Measurements from ENCODE around the gene RSPO4. TPM values are rescaled to one million over a fixed set of nuclear protein-coding genes. Genes with fewer than 3 reads are reported as not detected.

Gene RSPO4
- total RNA-seq: 1 to 10 TPM in 2 of 4 donors, under 1 TPM in 2; 0.27 to 4.8 (median 0.65) TPM

- Histone ChIP-seq H3K4me3 (replicated peaks in 1 of 3) (peak within 1 kb of the TSS in 1 of 3 donors; percentile 14), H3K9me3 (no peaks in the 10 kb centered on the region), H3K36me3 (no peaks in the 10 kb centered on the region), H3K4me1 (peaks cover 0 to 5% of the 10 kb centered on the region in 2 donors), H3K27ac (no peak within 1 kb of the TSS), H3K27me3 (peaks cover 4% of the 10 kb centered on the region)
- TF ChIP-seq POLR2A (IDR thresholded peaks at IDR 0.05): no peak
- no peak for TF ChIP-seq CTCF (IDR thresholded peaks at IDR 0.05)
- intact Hi-C loops (cut with DNase I): no loop called here
- DNase-seq: peak; percentile 3 to 34
- 3 to 8% methylated on average over 27 to 35 of the region's 88 CpGs for WGBS, 2 donors
Observed at GRCh38 chr20:1001911-1002681, at the start of gene RSPO4. Gene RSPO4, minus strand, starts transcription at chr20:1002311. Its CDS starts 147 bp downstream, at chr20:1002164.

GRCh38 chr20:1050440-1050839, 48.3 kb upstream of the RSPO4 start:
- Histone ChIP-seq H3K9me3 (no peaks in the 10 kb centered on the region), H3K4me3 (replicated peaks in 1 of 3) (no peak overlapping the region), H3K27ac (no peak overlapping the region), H3K27me3 (no peaks in the 10 kb centered on the region), H3K4me1 (no peaks in the 10 kb centered on the region), H3K36me3 (no peaks in the 10 kb centered on the region)
- DNase-seq: no peak
- intact Hi-C loops (cut with DNase I): no loop called here
- TF ChIP-seq POLR2A (IDR thresholded peaks at IDR 0.05) (no peak), CTCF (IDR thresholded peaks at IDR 0.05) (no peak)
- 88 to 95% methylated on average over 6 of the region's 6 CpGs for WGBS, 2 donors

- TF ChIP-seq CTCF (IDR thresholded peaks at IDR 0.05) (no peak), POLR2A (IDR thresholded peaks at IDR 0.05) (no peak)
- 83 to 95% methylated on average over 3 of the region's 3 CpGs for WGBS, 2 donors
- no peak for DNase-seq
- intact Hi-C loops (cut with DNase I): no loop called here
- H3K36me3 ChIP-seq: no peaks in the 10 kb centered on the region
- H3K4me1 ChIP-seq: no peaks in the 10 kb centered on the region
- H3K9me3 ChIP-seq: no peaks in the 10 kb centered on the region
- no peak overlapping the region for H3K4me3 ChIP-seq (replicated peaks in 1 of 3)
- no peaks in the 10 kb centered on the region for H3K27me3 ChIP-seq
- H3K27ac ChIP-seq: no peak overlapping the region
Observed at GRCh38 chr20:1045860-1046418, 43.8 kb upstream of the RSPO4 start.

- intact Hi-C loops (cut with DNase I): no loop called here
- WGBS, 2 donors: 81 to 86% methylated on average over 7 of the region's 7 CpGs
- TF ChIP-seq POLR2A (IDR thresholded peaks at IDR 0.05): no peak
- Histone ChIP-seq H3K4me3 (replicated peaks in 1 of 3) (no peak overlapping the region), H3K27ac (no peak overlapping the region), H3K36me3 (no peaks in the 10 kb centered on the region), H3K4me1 (no peaks in the 10 kb centered on the region), H3K9me3 (no peaks in the 10 kb centered on the region), H3K27me3 (no peaks in the 10 kb centered on the region)
- DNase-seq: no peak
Observed at GRCh38 chr20:1041845-1042390, 39.8 kb upstream of the RSPO4 start.

GRCh38 chr20:1038205-1038604, 36.1 kb upstream of the RSPO4 start:
- TF ChIP-seq CTCF (IDR thresholded peaks at IDR 0.05) (no peak), POLR2A (IDR thresholded peaks at IDR 0.05) (no peak)
- Histone ChIP-seq H3K4me1 (no peaks in the 10 kb centered on the region), H3K27me3 (no peaks in the 10 kb centered on the region), H3K4me3 (replicated peaks in 1 of 3) (no peak overlapping the region), H3K27ac (no peak overlapping the region), H3K36me3 (no peaks in the 10 kb centered on the region), H3K9me3 (no peaks in the 10 kb centered on the region)
- WGBS, 2 donors: 74 to 79% methylated on average over 2 of the region's 2 CpGs
- intact Hi-C loops (cut with DNase I): no loop called here
- DNase-seq: no peak
